Right lobe of liver (tissue), 6 donors: ENCODE data around the gene WFDC10B. TPM values are rescaled to one million over a fixed set of nuclear protein-coding genes. Genes with fewer than 3 reads are reported as not detected.
A peak's percentile ranks its signal among the peaks of the same experiment; 100 is the strongest.
"Not testable (repeated sequence)": the region's sequence is repeated elsewhere in the genome, so short reads cannot be mapped to it uniquely, and the experiment has no call there.

ENCODE experiments used
- ATAC-seq, 4 donors: fragments of 200-7000 bp; cut with Tn5 transposase; one replicate each; pipeline ENCODE4 v1.9.1; 2020; ENCODE audit warnings: mild to moderate bottlenecking in 4 of 4, moderate library complexity in 4 of 4
- DNase-seq, 3 donors: peaks; one replicate each; pipeline ENCODE4 v3.0.0-alpha.2; 2020
- H3K27ac ChIP-seq, 3 donors: fragments of 200-600 bp; one replicate each; pipeline ENCODE4 v1.8.0; 2022
- H3K27me3 ChIP-seq, 2 donors: fragments of 200-600 bp; one replicate each; pipeline ENCODE4 v1.8.0; 2022
- H3K36me3 ChIP-seq, 4 donors: fragments of 200-600 bp; sonication (generic) in 1 of 4; one replicate each; pipeline versions ENCODE4 v1.5.1 to v1.8.0; 2017 to 2022; ENCODE audit warnings: control low read depth in 1 of 4
- H3K4me1 ChIP-seq, 4 donors: fragments of 200-600 bp; sonication (generic) in 1 of 4; one replicate each; pipeline versions ENCODE4 v1.5.1 to v1.8.0; 2017 to 2022; ENCODE audit warnings: control low read depth in 1 of 4
- H3K4me3 ChIP-seq, 3 donors: fragments of 200-600 bp; one replicate each; pipeline ENCODE4 v1.8.0; 2022
- H3K9me3 ChIP-seq, 4 donors: fragments of 200-600 bp; sonication (generic) in 1 of 4; one replicate each; pipeline versions ENCODE4 v1.5.1 to v1.8.0; 2017 to 2022; ENCODE audit warnings: control low read depth in 1 of 4
- POLR2A ChIP-seq: fragments of 450-650 bp; IDR thresholded peaks from one replicate; pipeline ENCODE4 v1.6.1; 2017; ENCODE audit warnings: antibody characterized with exemption, mild to moderate bottlenecking
- WGBS: methylation state at CpG from one replicate; pipeline ENCODE4 v1.1.6; 2018; ENCODE audit warnings: low coverage, low lambda C conversion rate; ENCODE audit not compliant: insufficient coverage; ENCODE audit errors: missing lambda C conversion rate; 5-methylcytosine and 5-hydroxymethylcytosine counted together
- intact Hi-C, 2 donors: fragments of 100-400 bp; cut with DNase I; formaldehyde crosslinking; loops; one replicate each; pipeline versions ENCODE4 v1.11.2 to v1.14.1; 2022
- total RNA-seq, 6 experiments: library from RNA; depleted of rRNA in 2 of 6; stranded (reverse); fragments of >200 nt in 2 of 6; fragmentation: NEBNext Ultra II Directional in 3 of 6; extraction: Animal tissue kit (Norgen Biotek cat#: 25700) in 3 of 6; gene quantifications; one replicate each; pipeline versions ENCODE4 v1.1.0 to v1.2.4, GENCODE V29; 2016 to 2023
- TF ChIP-seq, protein P1 (sequence below), 4 donors: fragments of 200-600 bp in 3 of 4; fragments of 450-650 bp in 1 of 4; IDR thresholded peaks; one replicate each; pipeline versions ENCODE4 v1.5.1 to v1.8.0; 2016 to 2022; ENCODE audit warnings: antibody characterized with exemption in 4 of 4, mild to moderate bottlenecking in 2 of 4
- donor health status: DM: no; HTN: yes; CAD: no.
- donor health status: DM: no; HTN: no; CAD: no.
- donor health status: DM: no; HTN: no; CAD: no.
- donor health status: DM: no; HTN: yes; CAD: no.
- donor health status: DM: no; HTN: yes; CAD: no.

Gene WFDC10B
- total RNA-seq, 6 experiments from 2014 or later: not detected

- H3K27ac ChIP-seq: no peak overlapping the region
- ATAC-seq (no peak), DNase-seq (no peak)
- H3K4me3 ChIP-seq: no peak overlapping the region
- H3K27me3 ChIP-seq: no peaks in the 10 kb centered on the region
- TF ChIP-seq POLR2A: no peak
- TF ChIP-seq, protein P1, sequence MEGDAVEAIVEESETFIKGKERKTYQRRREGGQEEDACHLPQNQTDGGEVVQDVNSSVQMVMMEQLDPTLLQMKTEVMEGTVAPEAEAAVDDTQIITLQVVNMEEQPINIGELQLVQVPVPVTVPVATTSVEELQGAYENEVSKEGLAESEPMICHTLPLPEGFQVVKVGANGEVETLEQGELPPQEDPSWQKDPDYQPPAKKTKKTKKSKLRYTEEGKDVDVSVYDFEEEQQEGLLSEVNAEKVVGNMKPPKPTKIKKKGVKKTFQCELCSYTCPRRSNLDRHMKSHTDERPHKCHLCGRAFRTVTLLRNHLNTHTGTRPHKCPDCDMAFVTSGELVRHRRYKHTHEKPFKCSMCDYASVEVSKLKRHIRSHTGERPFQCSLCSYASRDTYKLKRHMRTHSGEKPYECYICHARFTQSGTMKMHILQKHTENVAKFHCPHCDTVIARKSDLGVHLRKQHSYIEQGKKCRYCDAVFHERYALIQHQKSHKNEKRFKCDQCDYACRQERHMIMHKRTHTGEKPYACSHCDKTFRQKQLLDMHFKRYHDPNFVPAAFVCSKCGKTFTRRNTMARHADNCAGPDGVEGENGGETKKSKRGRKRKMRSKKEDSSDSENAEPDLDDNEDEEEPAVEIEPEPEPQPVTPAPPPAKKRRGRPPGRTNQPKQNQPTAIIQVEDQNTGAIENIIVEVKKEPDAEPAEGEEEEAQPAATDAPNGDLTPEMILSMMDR (IDR thresholded peaks at IDR 0.05): no peak
- WGBS: 71% methylated on average over 6 of the region's 6 CpGs
- no peaks in the 10 kb centered on the region for H3K36me3 ChIP-seq
- no peaks in the 10 kb centered on the region for H3K9me3 ChIP-seq
- no peaks in the 10 kb centered on the region for H3K4me1 ChIP-seq
- intact Hi-C loops: no loop called here
Measured at GRCh38 chr20:45649312-45649863, 55.4 kb downstream of the WFDC10B start.

GRCh38 chr20:45647441-45648050, 57.3 kb downstream of the WFDC10B start:
- 80% methylated on average over 1 of the region's 1 CpG for WGBS
- TF ChIP-seq, protein P1 (IDR thresholded peaks at IDR 0.05): no peak
- TF ChIP-seq POLR2A: no peak

GRCh38 chr20:45646875-45647274, 57.9 kb downstream of the WFDC10B start:
- H3K9me3 ChIP-seq: no peaks in the 10 kb centered on the region
- WGBS: 37% methylated on average over 2 of the region's 3 CpGs
- H3K4me1 ChIP-seq: no peaks in the 10 kb centered on the region
- H3K27me3 ChIP-seq: no peaks in the 10 kb centered on the region
- no peak overlapping the region for H3K4me3 ChIP-seq
- H3K27ac ChIP-seq: no peak overlapping the region
- no peak for DNase-seq
- intact Hi-C loops: no loop called here
- TF ChIP-seq, protein P1 (IDR thresholded peaks at IDR 0.05): no peak
- TF ChIP-seq POLR2A: no peak
- no peak for ATAC-seq
- no peaks in the 10 kb centered on the region for H3K36me3 ChIP-seq

More at GRCh38 chr20:45647441-45648050, 57.3 kb downstream of the WFDC10B start:
- no peak overlapping the region for H3K27ac ChIP-seq
- DNase-seq (no peak), ATAC-seq (peak in 1 of 4 donors; percentile 30)
- no peaks in the 10 kb centered on the region for H3K9me3 ChIP-seq
- H3K36me3 ChIP-seq: no peaks in the 10 kb centered on the region
- no peaks in the 10 kb centered on the region for H3K27me3 ChIP-seq
- intact Hi-C loops: no loop called here
- no peaks in the 10 kb centered on the region for H3K4me1 ChIP-seq
- H3K4me3 ChIP-seq: no peak overlapping the region

GRCh38 chr20:45645869-45646268, 59.0 kb downstream of the WFDC10B start:
- intact Hi-C loops, H3K4me1 ChIP-seq, H3K36me3 ChIP-seq, H3K4me3 ChIP-seq, DNase-seq, ATAC-seq, H3K27ac ChIP-seq, H3K9me3 ChIP-seq, H3K27me3 ChIP-seq: not testable (repeated sequence)
- no CpG with 5 or more reads among the region's 28 CpGs for WGBS

DNA sequence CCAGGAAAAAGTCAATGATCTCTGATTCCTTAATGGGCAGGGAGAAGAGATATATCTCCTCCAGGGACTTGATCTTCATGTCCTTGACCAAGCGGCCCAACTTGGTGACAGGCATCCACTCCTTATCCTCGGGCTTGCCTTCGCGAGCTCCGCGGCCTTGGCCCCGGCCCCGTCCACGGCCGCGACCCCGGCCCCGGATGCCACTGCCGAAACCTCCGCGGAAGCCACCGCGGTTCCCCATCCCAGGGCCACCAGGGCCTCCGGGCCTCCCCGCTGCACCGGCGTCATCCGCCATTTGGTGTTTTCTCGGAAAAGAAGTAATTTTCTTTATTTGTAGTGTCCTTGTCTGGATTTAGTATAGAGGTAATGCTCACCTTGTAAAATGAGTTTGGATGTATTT, 63.7 kb downstream of the WFDC10B start:
- ATAC-seq, intact Hi-C loops, H3K36me3 ChIP-seq, H3K4me1 ChIP-seq, H3K9me3 ChIP-seq, H3K27me3 ChIP-seq, H3K27ac ChIP-seq, H3K4me3 ChIP-seq, DNase-seq: not testable (repeated sequence)
- WGBS: 80% methylated on average over 2 of the region's 24 CpGs
